ENCODE measurements around the gene RHOD.
A peak's percentile ranks its signal among the peaks of the same experiment; 100 is the strongest.

Gene RHOD

DNA sequence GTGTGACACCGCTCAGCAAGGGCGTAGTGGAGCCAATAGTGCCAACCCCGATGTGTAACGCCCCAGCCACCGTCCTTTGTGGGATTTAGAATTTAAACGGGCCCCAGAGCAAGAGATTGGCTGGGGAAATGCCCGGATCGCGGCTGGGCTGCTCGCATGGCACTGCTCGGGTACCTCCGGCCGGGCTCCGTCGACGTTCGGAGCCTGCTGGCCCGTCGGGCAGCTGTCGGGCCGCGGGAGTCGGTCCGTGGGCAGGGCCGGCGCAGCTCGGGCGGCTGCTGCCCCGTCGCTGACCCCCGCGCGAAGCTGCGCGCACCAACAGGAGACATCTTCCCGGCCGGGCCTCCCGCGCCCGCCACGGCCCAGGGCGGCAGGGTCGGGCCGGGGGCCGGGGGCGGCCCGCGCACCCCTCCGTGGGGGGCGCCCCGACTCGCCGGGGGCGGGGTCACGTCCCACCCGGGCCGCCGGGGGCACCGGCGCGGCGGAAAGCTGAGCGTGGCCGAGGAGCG lies 61.1 kb downstream of the RHOD start:
- DNase-seq: no peak

GRCh38 chr11:67118181-67118766 lies 61.6 kb downstream of the RHOD start:
- DNase-seq: peak; percentile 6

- DNase-seq: peak; percentile 96
Measured at GRCh38 chr11:67118801-67119584, 62.3 kb downstream of the RHOD start, which contains the start of gene KDM2A. KDM2A (plus strand) TSS chr11:67119263; CDS start chr11:67121317, 2,054 bp downstream.

DNA sequence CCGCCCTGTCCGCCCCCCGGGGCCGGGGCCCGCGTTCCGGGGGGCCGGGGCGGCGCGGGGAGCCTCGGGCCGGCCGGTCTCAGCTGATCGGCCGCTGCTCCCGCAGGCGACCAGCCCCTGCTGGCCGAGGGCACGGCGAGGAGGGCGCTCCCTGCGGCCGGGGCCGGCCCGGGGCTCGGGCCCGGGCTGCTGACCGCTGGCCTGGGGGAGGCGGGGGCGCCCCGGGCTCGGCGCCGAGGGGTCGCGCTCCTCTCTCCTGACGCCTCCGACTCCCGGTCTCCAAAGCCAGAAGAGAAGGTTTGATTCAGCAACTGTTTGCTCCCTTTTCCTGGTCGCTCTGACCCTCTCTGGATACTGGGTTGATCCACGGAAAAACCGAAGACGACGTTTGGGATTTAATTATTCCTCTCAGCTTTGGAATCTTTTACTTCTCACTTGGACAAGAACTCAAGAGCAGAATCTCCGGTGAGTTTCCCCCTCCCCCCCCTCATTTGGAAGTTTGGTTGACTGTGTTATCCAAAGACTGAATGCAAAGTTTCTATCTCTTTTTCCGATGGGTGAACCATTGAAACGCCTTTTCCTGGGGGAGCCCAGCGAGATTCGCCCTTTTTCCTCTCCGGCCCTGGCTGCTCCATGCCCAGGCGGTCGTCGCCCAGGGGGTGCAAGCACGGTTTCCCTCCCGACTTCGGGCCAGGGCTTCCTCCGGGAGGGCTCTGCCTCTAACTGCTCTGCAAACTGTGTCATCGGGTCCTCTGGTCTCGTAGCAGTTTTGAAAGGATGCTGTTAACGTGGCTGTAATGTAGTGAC lies 63.1 kb downstream of the RHOD start:
- peak; percentile 4 for DNase-seq

- no peak for DNase-seq
Measured at GRCh38 chr11:67120456-67120855, 63.8 kb downstream of the RHOD start.

- DNase-seq: no peak
Measured at GRCh38 chr11:67120881-67121710, 64.4 kb downstream of the RHOD start.
